Upper lobe of right lung (tissue), 1 donor: ENCODE measurements around the gene HRK. TPM values are rescaled to one million over a fixed set of nuclear protein-coding genes. Genes with fewer than 3 reads are reported as not detected.

Experiments used
- ATAC-seq: fragments of 200-7000 bp; cut with Tn5 transposase; one replicate; pipeline ENCODE4 v1.9.1; 2020; ENCODE audit warnings: mild to moderate bottlenecking, moderate library complexity
- DNase-seq: peaks from one replicate; pipeline ENCODE4 v3.0.0-alpha.2; 2020
- H3K27ac ChIP-seq: fragments of 200-600 bp; one replicate; pipeline ENCODE4 v1.8.0; 2022
- H3K27me3 ChIP-seq: fragments of 200-600 bp; one replicate; pipeline ENCODE4 v1.8.0; 2022; ENCODE audit warnings: mild to moderate bottlenecking
- H3K36me3 ChIP-seq: fragments of 200-600 bp; one replicate; pipeline ENCODE4 v1.8.0; 2022
- H3K4me1 ChIP-seq: fragments of 200-600 bp; one replicate; pipeline ENCODE4 v1.8.0; 2022
- H3K4me3 ChIP-seq: fragments of 200-600 bp; one replicate; pipeline ENCODE4 v1.8.0; 2022; ENCODE audit warnings: mild to moderate bottlenecking
- H3K9me3 ChIP-seq: fragments of 200-600 bp; one replicate; pipeline ENCODE4 v1.8.0; 2022
- CTCF ChIP-seq: fragments of 200-600 bp; IDR thresholded peaks from one replicate; pipeline ENCODE4 v1.8.0; 2022; ENCODE audit warnings: antibody characterized with exemption
- intact Hi-C: fragments of 100-400 bp; cut with DNase I; formaldehyde crosslinking; loops from one replicate; pipeline ENCODE4 v1.11.0; 2022
- total RNA-seq: library from RNA; stranded (reverse); fragmentation: NEBNext Ultra II Directional; extraction: Animal tissue kit (Norgen Biotek cat#: 25700); gene quantifications from one replicate; pipeline ENCODE4 v1.2.1, GENCODE V29; 2021
- donor health status: DM: no; HTN: yes; CAD: no; lungs with severe emphysema.

HRK gene
- total RNA-seq, 1 donor from 2014 or later, result not detected

DNA sequence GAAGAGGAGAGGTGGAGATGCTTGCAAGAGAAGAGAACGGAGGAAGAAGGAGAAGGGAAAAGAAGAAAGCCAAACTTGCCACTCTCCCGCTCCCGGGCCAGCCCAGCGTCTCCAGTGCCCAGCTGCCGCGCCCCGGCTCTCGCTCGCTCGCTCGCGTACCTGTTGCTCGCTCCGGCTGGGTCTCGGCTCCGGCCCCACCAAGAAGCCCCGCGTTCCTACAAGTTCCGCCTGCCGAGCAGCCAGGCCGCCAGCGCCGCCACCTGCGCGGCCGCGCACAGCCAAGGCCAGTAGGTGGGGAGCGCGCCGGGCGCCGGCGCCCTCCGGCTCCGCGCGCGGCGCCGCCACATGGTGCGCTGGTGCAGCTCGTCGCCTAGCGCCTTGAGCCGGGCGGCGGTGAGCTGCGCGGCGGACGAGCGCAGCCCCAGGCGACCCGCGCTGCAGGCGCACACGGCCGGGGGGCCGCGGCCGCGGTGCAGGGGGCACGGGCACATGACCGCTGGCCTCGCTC, 370 bp downstream of the HRK start:
- DNase-seq (peak; percentile 69), ATAC-seq (peak; percentile 74)
- intact Hi-C loops, result no loop called here
- TF ChIP-seq CTCF, result no peak
- Histone ChIP-seq H3K27me3 (peaks cover 77% of the 10 kb centered on the region), H3K27ac (no peak overlapping the region), H3K4me3 (peak overlapping the region; percentile 21), H3K4me1 (peaks cover 29% of the 10 kb centered on the region), H3K36me3 (no peaks in the 10 kb centered on the region), H3K9me3 (no peaks in the 10 kb centered on the region)

DNA sequence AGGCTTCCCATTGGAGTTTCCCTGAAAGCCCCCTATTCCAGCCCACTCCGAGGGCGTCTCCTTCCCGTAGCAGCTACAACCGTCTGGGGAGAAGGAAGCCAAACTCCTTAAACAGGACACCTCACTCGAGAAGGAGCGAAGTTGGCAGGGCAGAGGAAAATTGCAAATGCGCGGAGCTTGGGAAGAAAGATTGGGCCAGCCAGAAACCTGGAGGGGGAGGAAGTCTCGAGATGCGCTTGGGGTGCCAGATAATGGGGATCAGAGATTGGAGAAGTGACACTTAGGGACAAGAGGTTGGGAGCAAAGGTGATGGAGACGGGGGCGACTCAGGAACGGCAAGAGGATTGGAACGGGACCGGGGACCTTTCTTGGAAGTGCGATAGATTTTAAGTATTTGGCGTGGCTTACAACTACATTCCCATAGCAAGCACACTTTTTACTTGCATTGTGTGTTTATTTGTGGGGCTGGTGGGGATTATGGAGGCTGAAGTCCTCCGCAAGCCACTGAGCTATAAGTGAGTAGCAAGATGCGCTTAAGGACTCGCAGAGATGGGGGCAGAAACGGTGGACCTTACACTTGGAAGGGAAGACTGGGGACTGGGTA, 926 bp downstream of the HRK start:
- no peak for TF ChIP-seq CTCF
- Histone ChIP-seq H3K4me1 (peaks cover 29% of the 10 kb centered on the region), H3K9me3 (no peaks in the 10 kb centered on the region), H3K4me3 (peak overlapping the region; percentile 21), H3K27me3 (peaks cover 79% of the 10 kb centered on the region), H3K36me3 (no peaks in the 10 kb centered on the region), H3K27ac (no peak overlapping the region)
- intact Hi-C loops, result no loop called here
- no peak for ATAC-seq
- no peak for DNase-seq

- ATAC-seq (no peak), DNase-seq (no peak)
- Histone ChIP-seq H3K9me3 (no peaks in the 10 kb centered on the region), H3K4me3 (no peak overlapping the region), H3K4me1 (peaks cover 29% of the 10 kb centered on the region), H3K27ac (no peak overlapping the region), H3K36me3 (no peaks in the 10 kb centered on the region), H3K27me3 (peaks cover 81% of the 10 kb centered on the region)
- intact Hi-C loops, result no loop called here
- no peak for TF ChIP-seq CTCF
These were observed 1.6 kb downstream of the HRK start for GRCh38 chr12:116879509-116880212.

DNA sequence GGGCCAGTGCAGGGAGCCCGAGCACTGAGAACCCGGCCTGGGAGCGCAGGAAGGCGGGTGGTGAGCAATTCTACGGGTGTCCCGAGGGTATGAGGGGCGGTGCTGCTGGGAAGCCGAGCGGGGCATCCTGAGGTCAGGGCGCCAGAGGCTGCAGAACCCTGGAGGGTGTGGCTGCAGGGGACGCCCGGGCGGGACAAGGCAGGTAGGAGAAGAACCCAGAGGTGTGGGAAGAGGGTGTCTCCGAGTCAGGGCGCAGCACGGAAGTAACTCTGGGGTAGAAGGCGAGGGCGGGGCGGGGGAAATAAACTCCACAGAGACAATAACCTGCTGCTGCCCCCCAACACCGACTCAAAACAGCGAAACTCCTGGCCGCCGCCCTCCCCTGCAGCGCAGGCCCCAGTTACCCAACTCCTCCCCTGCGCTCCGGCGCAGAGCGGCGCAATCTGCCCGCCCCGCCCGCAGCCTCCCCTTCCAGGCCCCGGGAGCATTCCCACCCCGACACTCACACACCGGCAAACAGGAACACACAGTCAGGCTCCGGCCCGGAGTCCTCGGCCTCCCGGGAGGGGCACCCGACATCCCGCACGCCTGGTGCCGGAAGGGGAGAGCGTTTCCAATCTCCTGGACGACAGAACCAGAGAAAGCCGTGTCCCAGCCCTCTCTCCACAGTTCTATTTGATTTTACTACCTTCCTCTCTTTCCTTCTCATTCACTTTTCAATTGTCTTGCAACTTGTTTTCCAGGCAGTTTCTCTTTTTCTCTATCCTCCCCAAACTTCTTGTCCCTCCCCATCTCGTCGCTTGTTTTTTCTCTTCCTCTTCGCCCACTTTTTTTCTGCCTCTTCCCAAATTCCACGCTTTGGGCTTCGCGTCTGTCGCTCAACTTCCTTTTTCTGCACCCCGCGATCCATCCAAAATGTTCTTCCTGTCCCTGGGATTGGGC, 2.4 kb downstream of the HRK start:
- Histone ChIP-seq H3K9me3 (no peaks in the 10 kb centered on the region), H3K4me3 (peak overlapping the region; percentile 29), H3K36me3 (no peaks in the 10 kb centered on the region), H3K27me3 (peaks cover 88% of the 10 kb centered on the region), H3K27ac (no peak overlapping the region), H3K4me1 (peaks cover 29% of the 10 kb centered on the region)
- intact Hi-C loops, result no loop called here
- DNase-seq (no peak), ATAC-seq (peak; percentile 24)
- TF ChIP-seq CTCF, result no peak

DNA sequence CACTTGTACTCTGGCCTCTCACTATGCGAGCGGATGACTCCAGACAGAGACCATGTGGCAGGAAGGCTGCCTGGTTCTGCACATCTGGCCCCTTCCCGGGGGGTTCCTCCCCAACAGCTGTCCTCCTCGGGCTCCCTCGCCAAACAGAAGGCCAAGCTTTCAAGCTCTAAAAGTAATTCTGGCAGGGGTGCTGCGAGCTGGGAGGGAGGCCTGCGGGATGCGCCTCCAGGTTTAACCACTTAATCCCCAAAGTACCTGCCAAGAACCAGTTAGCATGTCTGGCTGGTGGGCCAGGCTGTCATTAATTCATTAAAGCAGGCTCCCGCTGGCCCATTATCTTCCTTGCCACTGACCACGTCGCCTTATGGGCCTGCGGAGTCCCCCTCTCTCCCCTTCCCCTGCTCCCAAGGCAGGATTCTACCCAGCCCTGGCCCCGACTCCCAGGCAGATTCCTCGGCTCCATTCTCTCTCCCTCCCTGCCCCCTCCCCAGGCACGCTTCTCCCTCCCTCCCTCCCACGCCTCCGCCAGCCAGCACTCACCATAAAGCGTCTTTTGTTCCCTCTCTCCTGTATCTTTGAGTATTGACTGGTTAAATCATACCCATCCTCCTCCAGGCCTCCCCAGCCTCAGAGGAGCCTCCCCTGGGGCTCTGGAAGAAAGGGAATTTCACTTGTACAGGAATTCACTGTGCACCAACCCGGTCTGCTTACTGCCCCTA, 4.9 kb downstream of the HRK start:
- DNase-seq (no peak), ATAC-seq (no peak)
- Histone ChIP-seq H3K36me3 (no peaks in the 10 kb centered on the region), H3K27ac (no peak overlapping the region), H3K4me1 (peaks cover 21% of the 10 kb centered on the region), H3K9me3 (no peaks in the 10 kb centered on the region), H3K27me3 (peaks cover 65% of the 10 kb centered on the region), H3K4me3 (no peak overlapping the region)
- TF ChIP-seq CTCF, result no peak
- intact Hi-C loops, result no loop called here
